Spleen (tissue), 7 donors: ENCODE measurements around the gene GIN1.

ENCODE experiments used
- CTCF ChIP-seq, 11 experiments: fragments of 200-600 bp in 7 of 11; fragments of 450-650 bp in 4 of 11; sonication (generic) in 4 of 11; IDR thresholded peaks in 8 of 11; conservative IDR thresholded peaks in 3 of 11; 1 replicate in 7 of 11; 2 replicates in 4 of 11; pipeline versions ENCODE4 v1.4.0 to v1.8.0; 2016 to 2021; ENCODE audit warnings: antibody characterized with exemption in 11 of 11, inconsistent platforms in 4 of 11, mild to moderate bottlenecking in 1 of 11
- POLR2A ChIP-seq, 3 donors: fragments of 450-650 bp; IDR thresholded peaks; one replicate each; pipeline ENCODE4 v1.5.1; 2017; ENCODE audit warnings: antibody characterized with exemption in 3 of 3, mild to moderate bottlenecking in 1 of 3
- POLR2AphosphoS5 ChIP-seq, 3 donors: sonication (generic); formaldehyde crosslinking; IDR thresholded peaks; one replicate each; pipeline ENCODE4 v1.5.1; 2017; ENCODE audit warnings: antibody characterized with exemption in 3 of 3
- donor health status: DM: no; HTN: no; CAD: no; lungs with moderate emphysema.
- donor health status: DM: no; HTN: no; CAD: no.
- donor health status: DM: no; HTN: no; CAD: no.

- TF ChIP-seq CTCF (IDR thresholded peaks at IDR 0.05 in 8 of 11, conservative IDR thresholded peaks at IDR 0.05 in 3 of 11) (no peak), POLR2A (IDR thresholded peaks at IDR 0.05) (no peak), POLR2AphosphoS5 (IDR thresholded peaks at IDR 0.05) (no peak)
Measured at GRCh38 chr5:103108086-103108485, 11.9 kb downstream of the GIN1 start.
